ENCODE results near the gene STX4.

The STX4 gene

DNA sequence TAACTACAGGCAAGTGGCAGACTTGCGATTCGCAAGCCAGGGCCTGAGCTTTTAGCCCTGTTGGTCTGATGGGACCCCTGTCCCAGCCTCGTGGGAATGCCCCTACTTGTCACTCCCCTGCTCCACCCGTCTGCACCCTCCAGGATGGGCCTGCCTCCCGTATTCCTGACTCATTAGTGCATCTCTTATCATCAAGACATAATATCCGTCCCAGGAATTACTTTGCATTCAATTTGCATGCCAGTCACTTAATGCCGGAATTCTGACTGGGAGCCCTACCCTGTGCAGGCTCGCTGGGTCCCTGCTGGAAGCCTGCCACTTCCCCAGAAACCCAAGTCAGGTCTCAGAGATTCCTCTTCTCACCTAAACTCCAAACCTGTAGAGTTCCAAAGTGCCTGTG is 52.1 kb downstream of the STX4 start:
- no peak for DNase-seq

GRCh38 chr16:31085873-31086628 is 52.7 kb downstream of the STX4 start:
- no peak for DNase-seq

GRCh38 chr16:31086629-31086906 is 53.2 kb downstream of the STX4 start:
- DNase-seq: no peak

- DNase-seq: no peak
Observed at GRCh38 chr16:31087481-31087880, 54.1 kb downstream of the STX4 start.

DNA sequence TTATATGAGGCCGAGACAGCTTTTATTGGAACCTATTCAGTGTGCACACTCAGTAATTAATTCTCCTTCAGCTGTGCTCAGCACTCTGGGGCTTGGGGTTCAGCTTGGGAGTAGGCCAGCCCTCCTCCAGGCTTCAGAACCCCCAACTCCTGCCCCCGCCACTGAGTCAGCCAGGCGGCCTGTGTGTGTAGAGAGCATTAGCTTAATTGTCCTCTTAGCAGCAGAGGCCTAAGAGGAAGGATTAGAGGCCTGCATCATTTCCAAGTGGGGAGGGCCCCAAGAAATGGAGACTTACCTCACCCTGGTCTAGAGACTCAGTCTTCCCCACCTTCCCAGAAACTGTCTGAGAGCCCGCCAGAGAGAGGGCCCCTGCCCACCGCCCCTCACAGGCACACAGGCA is 54.6 kb downstream of the STX4 start:
- DNase-seq: no peak

DNA sequence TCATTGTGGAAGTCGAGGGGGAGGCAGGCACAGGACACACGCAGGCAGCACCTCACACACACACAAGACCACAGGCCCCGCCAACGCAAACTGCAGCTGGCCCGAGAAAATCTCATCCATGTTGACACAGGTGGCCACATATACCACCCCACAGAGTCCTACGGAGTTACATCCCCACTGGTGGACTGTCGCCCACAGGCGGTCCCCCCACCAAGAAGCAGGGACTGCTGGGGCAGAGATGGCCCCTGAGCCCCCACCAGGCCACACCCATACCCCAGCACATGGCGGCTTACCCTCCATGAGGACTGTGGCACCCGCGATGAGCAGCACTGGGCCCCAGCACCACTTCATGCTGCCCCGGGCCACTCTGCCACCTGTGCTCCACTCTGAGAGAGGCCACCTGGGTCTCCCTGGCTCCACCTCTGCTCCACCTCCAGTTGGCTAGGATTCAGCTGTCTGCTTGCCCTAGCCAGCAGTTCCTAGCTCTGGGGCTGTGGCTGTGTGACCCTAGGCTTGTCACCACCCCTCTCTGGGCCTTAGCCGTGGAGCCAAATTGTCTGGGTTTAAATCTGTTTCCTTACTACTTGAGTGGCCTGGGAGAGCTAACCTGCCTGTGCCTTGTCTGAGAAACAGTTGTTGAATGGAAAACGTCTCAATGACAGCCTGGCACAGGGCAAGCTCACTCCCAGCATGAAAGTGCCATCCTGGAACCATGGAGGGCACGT is 55.3 kb downstream of the STX4 start, which contains the start of gene PRSS53:
PRSS53 (minus strand) TSS at position 485 of the 725 bp plus-strand sequence; CDS start at position 351, 134 bp downstream.
- DNase-seq: no peak

DNA sequence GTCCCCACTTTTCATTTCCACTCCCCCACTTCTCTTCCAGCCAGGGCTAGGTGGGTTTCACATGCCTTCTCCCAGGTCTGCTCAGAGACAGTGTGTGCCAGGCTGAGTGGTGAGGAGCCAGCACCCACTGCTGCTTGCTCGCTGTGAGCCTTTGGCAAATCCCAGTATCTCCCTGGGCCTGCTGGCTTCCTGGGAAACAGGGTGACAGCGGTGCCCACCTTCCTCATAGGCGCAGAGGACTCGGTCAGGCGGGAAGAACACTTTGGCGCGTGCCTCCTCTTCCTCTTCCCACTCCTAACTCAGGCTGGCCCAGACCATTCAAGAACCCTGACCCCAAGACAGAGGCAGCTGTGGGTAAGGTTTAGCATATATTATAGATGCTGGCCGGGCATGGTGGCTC is 55.8 kb downstream of the STX4 start:
- no peak for DNase-seq

Data from T-helper 1 cell (primary cell).